HFFc6 (cell line): ENCODE measurements around the gene MAPK14. TPM values are rescaled to one million over a fixed set of nuclear protein-coding genes. Genes with fewer than 3 reads are reported as not detected.

Experiments used
- DNase-seq: peaks from one replicate; pipeline ENCODE4 v3.0.0-alpha.2; 2018
- H3K27ac Mint-ChIP-seq: 2 replicates; pipeline ENCODE4 v1.8.0; 2020; ENCODE audit warnings: mild to moderate bottlenecking, mixed read lengths
- H3K27me3 Mint-ChIP-seq: 2 replicates; pipeline ENCODE4 v1.8.0; 2021; ENCODE audit warnings: mild to moderate bottlenecking, moderate library complexity, mixed read lengths; ENCODE audit not compliant: insufficient read depth
- H3K36me3 Mint-ChIP-seq: 2 replicates; pipeline ENCODE4 v1.8.0; 2021; ENCODE audit warnings: low read depth, mixed read lengths
- H3K4me1 Mint-ChIP-seq: 2 replicates; pipeline ENCODE4 v1.8.0; 2020; ENCODE audit warnings: low read depth, mixed read lengths
- H3K4me3 Mint-ChIP-seq: 2 replicates; pipeline ENCODE4 v1.8.0; 2020; ENCODE audit warnings: mild to moderate bottlenecking, moderate library complexity, mixed read lengths
- H3K9me3 Mint-ChIP-seq: 2 replicates; pipeline ENCODE4 v1.8.0; 2020; ENCODE audit warnings: mild to moderate bottlenecking, mixed read lengths
- CTCF ChIP-seq: fragments of 200-600 bp; sonication (generic); IDR thresholded peaks from 2 replicates; pipeline ENCODE4 v1.5.0; 2021; ENCODE audit warnings: antibody characterized with exemption, mild to moderate bottlenecking
- total RNA-seq, 6 experiments: library from RNA; stranded (reverse); fragmentation: NEBNext Ultra II Directional; extraction: Animal tissue kit (Norgen Biotek cat#: 25700); gene quantifications; 2 replicates in 1 of 6; 3 replicates in 5 of 6; pipeline ENCODE4 v1.2.3, GENCODE V29; 2021

MAPK14 gene
- total RNA-seq, 6 experiments from 2014 or later = 34.1 to 40.4 (median 37.1) TPM

- peaks cover 48% of the 10 kb centered on the region for H3K4me1 Mint-ChIP-seq
- H3K36me3 Mint-ChIP-seq = no peaks in the 10 kb centered on the region
- no peaks in the 10 kb centered on the region for H3K9me3 Mint-ChIP-seq
- H3K27ac Mint-ChIP-seq = peak overlapping the region; percentile 86
- H3K27me3 Mint-ChIP-seq = no peaks in the 10 kb centered on the region
- no peak for DNase-seq
- no peak for TF ChIP-seq CTCF
- no peak overlapping the region for H3K4me3 Mint-ChIP-seq
These were observed 104.8 kb downstream of the MAPK14 start for GRCh38 chr6:36132246-36132895.

- H3K27ac Mint-ChIP-seq = no peak overlapping the region
- no peak for DNase-seq
- H3K4me1 Mint-ChIP-seq = peaks cover 41% of the 10 kb centered on the region
- no peaks in the 10 kb centered on the region for H3K9me3 Mint-ChIP-seq
- no peaks in the 10 kb centered on the region for H3K36me3 Mint-ChIP-seq
- H3K4me3 Mint-ChIP-seq = no peak overlapping the region
- no peak for TF ChIP-seq CTCF
- H3K27me3 Mint-ChIP-seq = no peaks in the 10 kb centered on the region
These were observed 105.5 kb downstream of the MAPK14 start for GRCh38 chr6:36133148-36133547.

GRCh38 chr6:36133912-36134311 is 106.3 kb downstream of the MAPK14 start:
- TF ChIP-seq CTCF = no peak
- Mint-ChIP-seq H3K4me3 (no peak overlapping the region), H3K27me3 (no peaks in the 10 kb centered on the region), H3K36me3 (no peaks in the 10 kb centered on the region), H3K9me3 (no peaks in the 10 kb centered on the region), H3K27ac (no peak overlapping the region), H3K4me1 (peaks cover 33% of the 10 kb centered on the region)
- no peak for DNase-seq

GRCh38 chr6:36135053-36135731 is 107.6 kb downstream of the MAPK14 start:
- Mint-ChIP-seq H3K4me3 (no peak overlapping the region), H3K27me3 (no peaks in the 10 kb centered on the region), H3K36me3 (no peaks in the 10 kb centered on the region), H3K9me3 (no peaks in the 10 kb centered on the region), H3K4me1 (peaks cover 31% of the 10 kb centered on the region), H3K27ac (no peak overlapping the region)
- no peak for DNase-seq
- TF ChIP-seq CTCF = no peak

- Mint-ChIP-seq H3K27ac (no peak overlapping the region), H3K4me1 (peaks cover 27% of the 10 kb centered on the region), H3K36me3 (no peaks in the 10 kb centered on the region), H3K9me3 (no peaks in the 10 kb centered on the region), H3K27me3 (no peaks in the 10 kb centered on the region), H3K4me3 (no peak overlapping the region)
- no peak for DNase-seq
- TF ChIP-seq CTCF = no peak
These were observed 108.4 kb downstream of the MAPK14 start for GRCh38 chr6:36136034-36136433.
